BE2C (cell line): ENCODE results near the gene UNK.

ENCODE experiments used
- DNase-seq: peaks from one replicate; pipeline ENCODE4 v3.0.0-alpha.2; 2020
- H3K27me3 ChIP-seq: fragments of 250-450 bp; sonication (Bioruptor Pico); 2 replicates; pipeline ENCODE4 v1.5.1; 2020; ENCODE audit warnings: mild to moderate bottlenecking
- H3K36me3 ChIP-seq: fragments of 250-450 bp; sonication (Bioruptor Pico); 2 replicates; pipeline ENCODE4 v1.5.1; 2020; ENCODE audit warnings: mild to moderate bottlenecking
- H3K4me1 ChIP-seq: fragments of 250-450 bp; sonication (Bioruptor Pico); 2 replicates; pipeline ENCODE4 v1.5.1; 2020
- H3K4me3 ChIP-seq: 2 replicates; pipeline ENCODE4 v1.5.1; 2011; ENCODE audit warnings: low read depth, low read length
- H3K9me3 ChIP-seq: fragments of 250-450 bp; sonication (Bioruptor Pico); 2 replicates; pipeline ENCODE4 v1.5.1; 2020
- CTCF ChIP-seq: IDR thresholded peaks from 2 replicates; pipeline ENCODE4 v1.5.1; 2012; ENCODE audit warnings: mild to moderate bottlenecking, low read depth, low read length

UNK gene

DNA sequence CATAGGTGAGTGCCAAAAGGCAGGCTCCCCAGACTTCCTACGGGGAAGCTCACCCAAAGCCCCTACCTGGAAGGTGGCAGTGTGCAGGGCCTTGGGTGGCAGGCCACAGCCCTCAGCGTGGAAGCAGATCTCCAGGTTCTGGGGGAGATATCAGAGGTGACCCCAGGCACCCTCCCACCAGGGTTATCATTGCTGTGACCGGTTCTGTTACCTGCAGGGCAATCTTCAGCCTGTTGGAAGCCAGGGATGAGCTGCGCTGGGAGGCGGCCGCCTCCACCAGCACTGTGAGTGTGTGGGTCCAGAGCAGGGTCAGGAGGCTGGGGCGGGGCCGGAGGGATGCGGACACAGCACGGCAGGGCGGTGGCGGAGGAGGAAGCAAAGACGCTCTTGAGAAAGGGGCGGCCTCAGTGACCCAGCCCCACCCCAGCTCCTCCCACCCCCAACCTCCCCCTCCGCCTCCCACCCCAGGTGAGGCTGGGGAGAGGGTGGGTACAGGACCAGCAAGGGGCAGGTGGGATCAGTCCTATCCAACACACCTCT, 46.5 kb downstream of the UNK start:
- H3K4me1 ChIP-seq: peaks cover 34% of the 10 kb centered on the region

DNA sequence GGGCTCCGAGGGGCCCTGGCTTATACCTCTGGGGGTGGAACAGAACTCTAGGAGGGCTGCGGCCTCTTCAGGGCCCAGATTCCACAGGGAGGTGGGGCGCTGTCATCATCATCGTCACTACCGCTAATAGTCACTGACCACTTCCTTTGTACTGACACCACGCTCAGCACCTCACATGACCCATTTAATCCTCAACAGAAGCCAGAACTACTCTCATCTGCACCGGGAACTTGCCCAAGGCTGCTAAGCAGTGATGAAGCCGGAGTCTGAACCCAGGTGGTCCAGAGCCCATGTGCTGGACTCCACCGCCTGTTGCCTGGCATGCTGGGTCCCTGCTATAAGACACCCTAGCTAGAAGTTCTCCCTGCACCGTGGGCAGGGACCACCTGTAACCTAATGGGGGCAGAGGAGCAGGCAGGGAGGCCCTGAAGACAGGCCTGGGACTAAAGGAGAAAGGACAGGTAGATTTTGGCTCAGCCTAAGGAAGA, 47.6 kb downstream of the UNK start:
- H3K4me3 ChIP-seq: no peak overlapping the region
- H3K4me1 ChIP-seq: peaks cover 26% of the 10 kb centered on the region
- H3K36me3 ChIP-seq: no peaks in the 10 kb centered on the region
- DNase-seq: no peak
- no peaks in the 10 kb centered on the region for H3K9me3 ChIP-seq
- no peak for TF ChIP-seq CTCF
- no peaks in the 10 kb centered on the region for H3K27me3 ChIP-seq

More for the DNA sequence above, 46.5 kb downstream of the UNK start:
- Histone ChIP-seq H3K27me3 (no peaks in the 10 kb centered on the region), H3K36me3 (no peaks in the 10 kb centered on the region), H3K4me3 (no peak overlapping the region), H3K9me3 (no peaks in the 10 kb centered on the region)
- TF ChIP-seq CTCF: no peak
- DNase-seq: no peak

GRCh38 chr17:75832652-75833400, 48.2 kb downstream of the UNK start:
- Histone ChIP-seq H3K27me3 (no peaks in the 10 kb centered on the region), H3K4me3 (no peak overlapping the region), H3K4me1 (peaks cover 22% of the 10 kb centered on the region), H3K9me3 (no peaks in the 10 kb centered on the region), H3K36me3 (no peaks in the 10 kb centered on the region)
- DNase-seq: no peak
- no peak for TF ChIP-seq CTCF

DNA sequence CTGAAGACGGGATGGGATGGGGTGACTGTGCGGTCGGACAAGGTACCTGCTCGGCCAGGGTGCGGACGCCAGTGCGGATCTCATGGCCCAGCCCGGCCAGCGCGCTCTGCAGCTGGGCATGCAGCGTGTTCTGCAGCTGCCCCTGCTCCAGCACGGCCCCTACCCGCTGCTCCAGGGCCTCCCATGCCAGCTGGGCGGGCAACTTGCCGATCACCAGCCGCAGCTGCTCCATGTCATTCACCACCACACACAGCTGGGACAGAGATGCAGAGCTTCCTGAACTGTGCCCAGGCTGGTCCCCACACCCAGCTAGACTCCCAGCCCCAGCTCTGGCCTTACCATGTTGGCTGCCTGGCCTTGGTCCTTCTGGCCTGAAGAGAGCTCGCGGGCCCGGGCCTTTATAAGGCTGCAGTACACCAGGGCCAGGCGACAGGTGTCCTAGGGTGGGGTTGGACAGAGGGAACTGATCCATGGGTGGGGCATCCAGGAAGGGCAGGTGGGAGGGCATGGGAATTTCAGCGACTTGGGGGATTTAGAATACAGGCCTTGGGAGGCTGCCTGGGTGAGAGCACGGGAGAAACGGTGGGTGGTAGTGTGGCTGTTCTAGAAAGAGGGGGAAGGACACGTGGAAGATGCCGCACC, 49.8 kb downstream of the UNK start:
- H3K36me3 ChIP-seq: no peaks in the 10 kb centered on the region
- no peak for DNase-seq
- H3K4me1 ChIP-seq: peaks cover 12% of the 10 kb centered on the region
- no peak overlapping the region for H3K4me3 ChIP-seq
- H3K9me3 ChIP-seq: no peaks in the 10 kb centered on the region
- TF ChIP-seq CTCF: no peak
- no peaks in the 10 kb centered on the region for H3K27me3 ChIP-seq

DNA sequence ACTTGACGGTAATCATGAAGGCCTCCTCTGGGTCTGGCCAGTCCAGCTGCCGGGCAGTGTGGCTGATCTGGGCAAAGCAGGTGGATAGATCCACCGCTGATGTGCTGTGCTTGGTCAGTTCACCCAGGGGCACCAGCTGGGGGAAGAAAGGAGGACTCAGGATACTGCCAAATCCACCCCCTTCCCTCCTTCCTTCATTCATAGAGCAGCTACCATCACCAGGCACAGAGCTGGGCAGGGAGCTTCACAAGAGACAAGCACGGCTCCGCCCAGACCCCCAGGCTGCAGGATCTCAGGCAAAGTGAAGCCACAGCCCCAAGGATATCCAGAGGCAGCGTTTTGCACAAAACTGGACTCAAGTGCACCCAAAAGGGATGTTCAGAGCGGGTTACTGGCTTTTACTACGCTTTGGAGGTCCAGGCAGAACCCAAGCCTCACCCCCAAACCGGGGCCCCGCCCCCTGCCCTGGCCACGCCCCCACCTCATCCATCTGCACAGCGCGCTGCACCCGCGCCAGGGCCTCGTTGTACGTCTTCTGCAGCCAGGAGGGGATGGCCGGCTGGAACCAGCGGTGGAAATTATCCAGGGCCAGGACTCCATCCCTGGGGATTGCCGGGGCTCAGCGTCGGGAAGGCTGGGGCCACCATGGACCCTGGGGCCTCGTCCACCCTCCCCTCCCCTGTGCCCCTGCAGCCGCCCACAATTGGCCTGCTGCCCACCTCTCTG, 50.5 kb downstream of the UNK start:
- no peak for TF ChIP-seq CTCF
- peak; percentile 87 for DNase-seq
- H3K4me3 ChIP-seq: peak overlapping the region; percentile 36
- peaks cover 12% of the 10 kb centered on the region for H3K4me1 ChIP-seq
- no peaks in the 10 kb centered on the region for H3K36me3 ChIP-seq
- H3K27me3 ChIP-seq: no peaks in the 10 kb centered on the region
- no peaks in the 10 kb centered on the region for H3K9me3 ChIP-seq
